B cell (primary cell): ENCODE data around the gene TIAM2. TPM values are rescaled to one million over a fixed set of nuclear protein-coding genes. Genes with fewer than 3 reads are reported as not detected.

Source experiments
- ATAC-seq: fragments of 200-7000 bp; cut with Tn5 transposase; one replicate; pipeline ENCODE4 v1.10.0; 2021; ENCODE audit warnings: low read depth, mild to moderate bottlenecking, moderate number of reproducible peaks, moderate library complexity
- CTCF ChIA-PET: fragments of 350-600 bp; sonication (Branson Sonifier 250); formaldehyde crosslinking; loops from one replicate; lab custom pipeline; 2021; ENCODE audit warnings: antibody characterized with exemption, inconsistent platforms; lab: Charles Lee
- POLR2A ChIA-PET: fragments of 350-600 bp; sonication (Branson Sonifier 250); formaldehyde crosslinking; loops from one replicate; lab custom pipeline; 2021; ENCODE audit warnings: antibody characterized with exemption; lab: Charles Lee
- DNase-seq: peaks from one replicate; pipeline ENCODE4 v3.0.0; 2013
- H2AFZ ChIP-seq: 2 replicates; pipeline ENCODE4 v1.6.1; 2012; ENCODE audit warnings: mild to moderate bottlenecking, low read depth, low read length; ENCODE audit not compliant: insufficient read depth, poor library complexity, severe bottlenecking
- H3K27ac ChIP-seq, 2 donors: 1 replicate in 1 of 2; 2 replicates in 1 of 2; pipeline ENCODE4 v1.5.1; 2012 to 2013; ENCODE audit warnings: low read length in 2 of 2, mild to moderate bottlenecking in 2 of 2, moderate library complexity in 1 of 2
- H3K27me3 ChIP-seq, 4 experiments: fragments of 200-600 bp in 1 of 4; sonication (generic) in 1 of 4; replicated peaks in 1 of 4; 1 replicate in 2 of 4; 2 replicates in 2 of 4; pipeline versions ENCODE4 v1.6.1 to v1.7.0; 2013 to 2016; ENCODE audit warnings: low read length in 3 of 4, mild to moderate bottlenecking in 2 of 4, mixed read lengths in 1 of 4, moderate library complexity in 1 of 4; ENCODE audit not compliant: insufficient read depth in 4 of 4, control insufficient read depth in 3 of 4; ENCODE audit errors: control extremely low read depth in 1 of 4
- H3K36me3 ChIP-seq, 2 experiments: replicated peaks in 1 of 2; 1 replicate in 1 of 2; 2 replicates in 1 of 2; pipeline versions ENCODE4 v1.6.1 to v1.7.1; 2013; ENCODE audit warnings: low read length in 1 of 2; ENCODE audit not compliant: insufficient read depth in 2 of 2, control insufficient read depth in 1 of 2; ENCODE audit errors: control extremely low read depth in 1 of 2, extremely low read depth in 1 of 2
- H3K4me1 ChIP-seq, 2 donors: fragments of 200-600 bp in 1 of 2; sonication (generic) in 1 of 2; 1 replicate in 1 of 2; 2 replicates in 1 of 2; pipeline versions ENCODE4 v1.5.1 to v1.6.1; 2013 to 2017; ENCODE audit warnings: low read length in 2 of 2; ENCODE audit not compliant: control insufficient read depth in 2 of 2, insufficient read depth in 2 of 2
- H3K4me2 ChIP-seq: replicated peaks from 2 replicates; pipeline ENCODE3; 2012; ENCODE audit warnings: mild to moderate bottlenecking, low read depth, low read length; ENCODE audit not compliant: poor library complexity, severe bottlenecking
- H3K4me3 ChIP-seq, 5 experiments: fragments of 200-600 bp in 1 of 5; sonication (generic) in 1 of 5; 1 replicate in 3 of 5; 2 replicates in 2 of 5; pipeline versions ENCODE4 v1.5.1 to v1.7.0; 2011 to 2016; ENCODE audit warnings: low read length in 4 of 5, mild to moderate bottlenecking in 4 of 5, low read depth in 2 of 5, control low read depth in 1 of 5, moderate library complexity in 1 of 5; ENCODE audit not compliant: insufficient read depth in 1 of 5; ENCODE audit errors: control extremely low read depth in 1 of 5, extremely low read depth in 1 of 5
- H3K79me2 ChIP-seq: fragments of 200-600 bp; sonication (generic); one replicate; pipeline ENCODE4 v1.6.0; 2016; ENCODE audit warnings: low read length; ENCODE audit not compliant: control insufficient read depth, insufficient read depth
- H3K9ac ChIP-seq: fragments of 200-600 bp; sonication (generic); 2 replicates; pipeline ENCODE4 v1.6.1; 2017; ENCODE audit warnings: mild to moderate bottlenecking, low read length, moderate library complexity
- H3K9me3 ChIP-seq, 3 donors: one replicate each; pipeline versions ENCODE4 v1.6.1 to v1.7.1; 2013; ENCODE audit warnings: low read length in 2 of 3; ENCODE audit not compliant: control insufficient read depth in 2 of 3, insufficient read depth in 1 of 3; ENCODE audit errors: control extremely low read depth in 1 of 3
- H4K20me1 ChIP-seq: 2 replicates; pipeline ENCODE4 v1.6.0; 2012; ENCODE audit warnings: mild to moderate bottlenecking, low read length; ENCODE audit not compliant: insufficient read depth, control insufficient read depth, poor library complexity, severe bottlenecking
- H3K27ac Mint-ChIP-seq: one replicate; pipeline ENCODE4 v1.8.0; 2021; ENCODE audit warnings: mixed read lengths
- H3K27me3 Mint-ChIP-seq: one replicate; pipeline ENCODE4 v1.8.0; 2021; ENCODE audit warnings: mixed read lengths
- H3K4me1 Mint-ChIP-seq: one replicate; pipeline ENCODE4 v1.8.0; 2021; ENCODE audit warnings: mixed read lengths
- H3K4me3 Mint-ChIP-seq: one replicate; pipeline ENCODE4 v1.8.0; 2021; ENCODE audit warnings: mixed read lengths
- H3K9me3 Mint-ChIP-seq: one replicate; pipeline ENCODE4 v1.8.0; 2022; ENCODE audit warnings: mixed read lengths; ENCODE audit not compliant: insufficient read depth
- CTCF ChIP-seq: fragments of 200-600 bp; IDR thresholded peaks from one replicate; pipeline ENCODE4 v1.8.0; 2022; ENCODE audit warnings: antibody characterized with exemption, mild to moderate bottlenecking
- EZH2 ChIP-seq: IDR thresholded peaks from 2 replicates; pipeline ENCODE4 v1.6.1; 2012; ENCODE audit warnings: borderline replicate concordance, low read depth, mild to moderate bottlenecking, moderate library complexity, low read length; ENCODE audit not compliant: insufficient read depth, poor library complexity, severe bottlenecking
- WGBS: methylation state at CpG from one replicate; pipeline ENCODE4 v1.1.5; 2013; ENCODE audit warnings: missing lambda C conversion rate; ENCODE audit not compliant: insufficient coverage; 5-methylcytosine and 5-hydroxymethylcytosine counted together
- intact Hi-C: fragments of 100-400 bp; cut with micrococcal nuclease; formaldehyde crosslinking; loops from one replicate; pipeline ENCODE4 v1.10.0; 2022
- polyA plus RNA-seq: library from polyadenylated mRNA; depleted of rRNA; stranded (reverse); fragments of >200 nt; gene quantifications from 2 replicates; pipeline ENCODE4 v1.2.3, GENCODE V29; 2012
- total RNA-seq, 2 donors: library from RNA; stranded (reverse); fragments of 120-200 nt in 1 of 2; gene quantifications; 1 replicate in 1 of 2; 2 replicates in 1 of 2; pipeline versions ENCODE4 v1.2.3 to v1.2.4, GENCODE V29; 2013 to 2022

Gene TIAM2
- total and polyA plus RNA-seq, 2 donors (not counting 1 experiment from before 2014, with no cell fraction given): 13.1 to 18.8 TPM

- H3K27me3 Mint-ChIP-seq: no peaks in the 10 kb centered on the region
- intact Hi-C loops: loop anchor here (2.0 kb wide), 1 partner anchor 277 kb away; no protein-coding TSS in a partner anchor
- peak overlapping the region; percentile 37 to 75 for H3K27ac ChIP-seq
- no peaks in the 10 kb centered on the region for H3K36me3 ChIP-seq
- H3K9me3 ChIP-seq: no peaks in the 10 kb centered on the region
- H3K27me3 ChIP-seq: no peaks in the 10 kb centered on the region
- peak overlapping the region; percentile 78 for H3K4me3 Mint-ChIP-seq
- 0% methylated on average over 7 of the region's 10 CpGs for WGBS
- H3K4me3 ChIP-seq: peak overlapping the region in 1 of 5 experiments; percentile 12
- TF ChIP-seq EZH2 (no peak), CTCF (no peak)
- ATAC-seq (peak; percentile 90), DNase-seq (peak; percentile 71)
- H3K9ac ChIP-seq: peak overlapping the region; percentile 14
- H3K9me3 Mint-ChIP-seq: no peaks in the 10 kb centered on the region
- no peaks in the 10 kb centered on the region for H4K20me1 ChIP-seq
- H3K4me2 ChIP-seq: peak overlapping the region; percentile 58
- ChIA-PET CTCF (interaction anchor here (1.0 to 3.1 kb wide), 2 partner anchors 21 to 23 kb away, joined by 3 to 10 read pairs; no protein-coding TSS in a partner anchor), POLR2A (interaction anchor here (0.6 kb wide), 1 partner anchor 368 kb away, joined by 3 read pairs; no protein-coding TSS in a partner anchor)
- no peaks in the 10 kb centered on the region for H3K79me2 ChIP-seq
- H3K27ac Mint-ChIP-seq: peak overlapping the region; percentile 95
- peaks cover 21 to 26% of the 10 kb centered on the region in 2 donors for H3K4me1 ChIP-seq
- peak overlapping the region; percentile 39 for H2AFZ ChIP-seq
- peaks cover 36% of the 10 kb centered on the region for H3K4me1 Mint-ChIP-seq
Observed at GRCh38 chr6:154951345-154952200, 43.5 kb upstream of the TIAM2 start.

- Histone ChIP-seq H3K4me1 (peaks cover 21 to 26% of the 10 kb centered on the region in 2 donors), H3K4me3 (no peak overlapping the region), H3K4me2 (no peak overlapping the region), H3K27me3 (no peaks in the 10 kb centered on the region), H4K20me1 (no peaks in the 10 kb centered on the region), H3K79me2 (no peaks in the 10 kb centered on the region), H2AFZ (no peak overlapping the region), H3K36me3 (no peaks in the 10 kb centered on the region), H3K9me3 (no peaks in the 10 kb centered on the region), H3K9ac (no peak overlapping the region), H3K27ac (no peak overlapping the region)
- no peak for ATAC-seq
- intact Hi-C loops: no loop called here
- 84% methylated on average over 8 of the region's 11 CpGs for WGBS
- Mint-ChIP-seq H3K9me3 (no peaks in the 10 kb centered on the region), H3K27ac (peak overlapping the region; percentile 73), H3K4me1 (peaks cover 36% of the 10 kb centered on the region), H3K27me3 (no peaks in the 10 kb centered on the region), H3K4me3 (no peak overlapping the region)
- ChIA-PET CTCF (interaction anchor here (0.7 to 3.1 kb wide), 2 partner anchors 25 to 110 kb away, joined by 3 to 10 read pairs; no protein-coding TSS in a partner anchor), POLR2A (interaction anchor here (0.6 kb wide), 1 partner anchor 49 kb away, joined by 3 read pairs; no protein-coding TSS in a partner anchor)
- no peak for DNase-seq
- no peak for TF ChIP-seq EZH2
- no peak for TF ChIP-seq CTCF
Observed at GRCh38 chr6:154953644-154954043, 41.5 kb upstream of the TIAM2 start.
